Right lobe of liver (tissue), 4 donors: ENCODE results near the gene MCOLN3.

ENCODE experiments used
- CTCF ChIP-seq, 4 donors: fragments of 200-600 bp in 3 of 4; fragments of 450-650 bp in 1 of 4; IDR thresholded peaks; one replicate each; pipeline versions ENCODE4 v1.5.1 to v1.8.0; 2016 to 2022; ENCODE audit warnings: antibody characterized with exemption in 4 of 4, mild to moderate bottlenecking in 2 of 4
- POLR2A ChIP-seq: fragments of 450-650 bp; IDR thresholded peaks from one replicate; pipeline ENCODE4 v1.6.1; 2017; ENCODE audit warnings: antibody characterized with exemption, mild to moderate bottlenecking
- donor health status: DM: no; HTN: no; CAD: no.
- donor health status: DM: no; HTN: no; CAD: no.
- donor health status: DM: no; HTN: yes; CAD: no.

GRCh38 chr1:85087659-85088407 is 39.5 kb upstream of the MCOLN3 start:
- TF ChIP-seq CTCF (IDR thresholded peaks at IDR 0.05) (no peak), POLR2A (no peak)
